CD4-positive, alpha-beta T cell treated with Interleukin-12 subunit alpha and Interleukin-12 subunit beta, for 1 hour (primary cell): ENCODE data around the gene TCEA3.

Experiments
- DNase-seq: peaks from one replicate; pipeline ENCODE4 v3.0.0-alpha.2; 2020

Gene TCEA3

GRCh38 chr1:23366146-23366545 lies 58.4 kb downstream of the TCEA3 start:
- DNase-seq = no peak

- DNase-seq = no peak
These were observed 62.3 kb downstream of the TCEA3 start for GRCh38 chr1:23362218-23362713.

- no peak for DNase-seq
These were observed 66.2 kb downstream of the TCEA3 start for GRCh38 chr1:23358310-23358875.

GRCh38 chr1:23357138-23357908 lies 67.2 kb downstream of the TCEA3 start:
- DNase-seq = no peak

GRCh38 chr1:23356471-23357137 lies 67.9 kb downstream of the TCEA3 start:
- no peak for DNase-seq

- DNase-seq = no peak
These were observed 70.3 kb downstream of the TCEA3 start for GRCh38 chr1:23354245-23354644.

- no peak for DNase-seq
These were observed 72.4 kb downstream of the TCEA3 start for GRCh38 chr1:23352096-23352695.

GRCh38 chr1:23345920-23346319 lies 78.6 kb downstream of the TCEA3 start:
- no peak for DNase-seq

GRCh38 chr1:23344987-23345472 lies 79.5 kb downstream of the TCEA3 start:
- DNase-seq = no peak

GRCh38 chr1:23344111-23344986 lies 80.2 kb downstream of the TCEA3 start, which contains the start of gene HNRNPR:
TSS of gene HNRNPR (minus strand) at chr1:23344284. CDS start at chr1:23341008, 3,276 bp downstream.
- DNase-seq = peak; percentile 99

GRCh38 chr1:23343221-23344110 lies 81.1 kb downstream of the TCEA3 start:
- peak; percentile 25 for DNase-seq

GRCh38 chr1:23341931-23342692 lies 82.4 kb downstream of the TCEA3 start:
- DNase-seq = peak; percentile 19

- DNase-seq = no peak
These were observed 84.9 kb downstream of the TCEA3 start for GRCh38 chr1:23339632-23340031.

GRCh38 chr1:23337869-23338268 lies 86.7 kb downstream of the TCEA3 start:
- no peak for DNase-seq

- DNase-seq = no peak
These were observed 92.8 kb downstream of the TCEA3 start for GRCh38 chr1:23331713-23332112.
